ENCODE data around the gene SRP68.
"Not testable (repeated sequence)": the region's sequence is repeated elsewhere in the genome, so short reads cannot be mapped to it uniquely, and the experiment has no call there.

The SRP68 gene

GRCh38 chr17:76077584-76078110 lies 5.3 kb upstream of the SRP68 start:
- no peak overlapping the region for H3K4me3 ChIP-seq (ENCODE audit: low read depth, low read length)

- no peak overlapping the region for H3K4me3 ChIP-seq (ENCODE audit: low read depth, low read length)
Measured at GRCh38 chr17:76076765-76077583, 4.7 kb upstream of the SRP68 start.

GRCh38 chr17:76076146-76076764 lies 3.9 kb upstream of the SRP68 start:
- no peak overlapping the region for H3K4me3 ChIP-seq (ENCODE audit: low read depth, low read length)

- no peak overlapping the region for H3K4me3 ChIP-seq (ENCODE audit: low read depth, low read length)
Measured at GRCh38 chr17:76075364-76076145, 3.2 kb upstream of the SRP68 start.

- peak within 1 kb of the TSS; percentile 35 for H3K4me3 ChIP-seq (ENCODE audit: low read depth, low read length)
Measured at GRCh38 chr17:76074390-76075363, 2.4 kb upstream of the SRP68 start, which contains the start of gene GALR2. Gene GALR2 (plus strand): TSS chr17:76074781. CDS start chr17:76074884, 103 bp downstream.

- H3K4me3 ChIP-seq (ENCODE audit: low read depth, low read length) = peak overlapping the region; percentile 81
Measured at GRCh38 chr17:76071531-76072147, 678 bp downstream of the SRP68 start.

GRCh38 chr17:76065775-76066174 lies 6.5 kb downstream of the SRP68 start:
- H3K4me3 ChIP-seq (ENCODE audit: low read depth, low read length) = no peak overlapping the region

GRCh38 chr17:76063875-76064546 lies 8.3 kb downstream of the SRP68 start:
- no peak overlapping the region for H3K4me3 ChIP-seq (ENCODE audit: low read depth, low read length)

- H3K4me3 ChIP-seq (ENCODE audit: low read depth, low read length) = not testable (repeated sequence)
Measured at GRCh38 chr17:76058264-76058663, 14.1 kb downstream of the SRP68 start.

- no peak overlapping the region for H3K4me3 ChIP-seq (ENCODE audit: low read depth, low read length)
Measured at GRCh38 chr17:76056882-76057281, 15.4 kb downstream of the SRP68 start.

GRCh38 chr17:76054112-76054476 lies 18.2 kb downstream of the SRP68 start:
- no peak overlapping the region for H3K4me3 ChIP-seq (ENCODE audit: low read depth, low read length)

- no peak overlapping the region for H3K4me3 ChIP-seq (ENCODE audit: low read depth, low read length)
Measured at GRCh38 chr17:76053246-76054111, 18.8 kb downstream of the SRP68 start.

- no peak overlapping the region for H3K4me3 ChIP-seq (ENCODE audit: low read depth, low read length)
Measured at GRCh38 chr17:76051561-76051960, 20.8 kb downstream of the SRP68 start.

- no peak overlapping the region for H3K4me3 ChIP-seq (ENCODE audit: low read depth, low read length)
Measured at GRCh38 chr17:76050538-76051467, 21.5 kb downstream of the SRP68 start.

GRCh38 chr17:76049836-76050537 lies 22.3 kb downstream of the SRP68 start:
- H3K4me3 ChIP-seq (ENCODE audit: low read depth, low read length) = no peak overlapping the region

GRCh38 chr17:76049239-76049638 lies 23.1 kb downstream of the SRP68 start:
- H3K4me3 ChIP-seq (ENCODE audit: low read depth, low read length) = no peak overlapping the region

GRCh38 chr17:76048711-76049110 lies 23.6 kb downstream of the SRP68 start:
- H3K4me3 ChIP-seq (ENCODE audit: low read depth, low read length) = no peak overlapping the region
